IMR-90 (cell line): Measurements from ENCODE around the gene AHNAK. TPM values are rescaled to one million over a fixed set of nuclear protein-coding genes. Genes with fewer than 3 reads are reported as not detected.

Experiments used
- ATAC-seq: fragments of 200-7000 bp; cut with Tn5 transposase; 2 replicates; pipeline ENCODE4 v1.9.1; 2020; ENCODE audit warnings: low read depth, mild to moderate bottlenecking, moderate library complexity
- BruUV-seq: library from RNA; stranded (reverse); fragments of 400-500 nt; replicated peaks from 2 replicates; lab custom pipeline; 2021; lab: Mats Ljungman, UMichigan
- CTCF ChIA-PET: fragments of 300-600 bp; formaldehyde crosslinking; extraction: SDS; loops from one replicate; lab custom pipeline; 2021; ENCODE audit warnings: antibody characterized with exemption; lab: Yijun Ruan, JAX
- POLR2A ChIA-PET: fragments of 300-600 bp; sonication (Branson Sonifier 250); formaldehyde crosslinking; loops from one replicate; lab custom pipeline; 2022; ENCODE audit warnings: antibody characterized with exemption; ENCODE audit not compliant: unreplicated experiment; lab: Charles Lee
- DNase-seq: peaks from one replicate; pipeline ENCODE4 v3.0.0; 2013
- H2AFZ ChIP-seq: replicated peaks from 2 replicates; pipeline ENCODE3; 2013; ENCODE audit warnings: low read length, mild to moderate bottlenecking; ENCODE audit not compliant: poor library complexity
- H2AK5ac ChIP-seq: 2 replicates; pipeline ENCODE4 v1.6.1; 2013; ENCODE audit warnings: low read depth, low read length, inconsistent platforms
- H2AK9ac ChIP-seq: replicated peaks from 2 replicates; pipeline ENCODE3; 2013; ENCODE audit warnings: mild to moderate bottlenecking, low read depth, low read length, moderate library complexity; ENCODE audit not compliant: poor library complexity
- H2BK120ac ChIP-seq: 2 replicates; pipeline ENCODE4 v1.6.1; 2013; ENCODE audit warnings: low read depth, low read length, inconsistent platforms
- H2BK15ac ChIP-seq: 3 replicates; pipeline ENCODE4 v1.6.1; 2013; ENCODE audit warnings: low read depth, low read length, inconsistent platforms
- H2BK20ac ChIP-seq: 2 replicates; pipeline ENCODE4 v1.6.1; 2013; ENCODE audit warnings: low read depth, mild to moderate bottlenecking, inconsistent platforms, low read length, moderate library complexity
- H2BK5ac ChIP-seq: 2 replicates; pipeline ENCODE4 v1.6.1; 2013; ENCODE audit warnings: mild to moderate bottlenecking, low read depth, low read length, inconsistent platforms; ENCODE audit not compliant: poor library complexity, severe bottlenecking
- H3K14ac ChIP-seq: replicated peaks from 2 replicates; pipeline ENCODE4 v1.6.1; 2013; ENCODE audit warnings: low read depth, low read length, inconsistent platforms
- H3K18ac ChIP-seq: 2 replicates; pipeline ENCODE4 v1.6.1; 2013; ENCODE audit warnings: low read depth, low read length, control low read depth
- H3K23ac ChIP-seq: 2 replicates; pipeline ENCODE4 v1.6.1; 2013; ENCODE audit warnings: low read depth, low read length, inconsistent platforms
- H3K27ac ChIP-seq: 2 replicates; pipeline ENCODE4 v1.5.1; 2013; ENCODE audit warnings: mild to moderate bottlenecking, control low read depth, low read length; ENCODE audit not compliant: insufficient read depth
- H3K27me3 ChIP-seq: 2 replicates; pipeline ENCODE4 v1.6.1; 2013; ENCODE audit warnings: low read length; ENCODE audit not compliant: control insufficient read depth, insufficient read depth
- H3K36me3 ChIP-seq: 2 replicates; pipeline ENCODE4 v1.6.1; 2013; ENCODE audit warnings: low read length, mixed read lengths; ENCODE audit not compliant: control insufficient read depth, insufficient read depth
- H3K4ac ChIP-seq: 2 replicates; pipeline ENCODE4 v1.6.1; 2013; ENCODE audit warnings: low read depth, low read length, inconsistent platforms
- H3K4me1 ChIP-seq: 2 replicates; pipeline ENCODE4 v1.6.1; 2013; ENCODE audit warnings: low read length, mixed read lengths; ENCODE audit not compliant: control insufficient read depth, insufficient read depth
- H3K4me2 ChIP-seq: 2 replicates; pipeline ENCODE4 v1.6.1; 2013; ENCODE audit warnings: low read depth, mild to moderate bottlenecking, control low read depth, low read length, moderate library complexity
- H3K4me3 ChIP-seq: 2 replicates; pipeline ENCODE4 v1.5.1; 2013; ENCODE audit warnings: low read depth, mild to moderate bottlenecking, control low read depth, low read length, moderate library complexity; ENCODE audit not compliant: insufficient read depth
- H3K56ac ChIP-seq: 2 replicates; pipeline ENCODE4 v1.6.1; 2013; ENCODE audit warnings: low read length, inconsistent platforms; ENCODE audit not compliant: insufficient read depth; ENCODE audit errors: extremely low read depth
- H3K79me1 ChIP-seq, 2 experiments: 2 replicates each; pipeline ENCODE4 v1.6.1; 2013; ENCODE audit warnings: low read length in 2 of 2, inconsistent platforms in 1 of 2, low read depth in 1 of 2
- H3K9ac ChIP-seq: 2 replicates; pipeline ENCODE4 v1.6.1; 2013; ENCODE audit warnings: low read depth, low read length, control low read depth
- H3K9me1 ChIP-seq: 2 replicates; pipeline ENCODE4 v1.6.1; 2013; ENCODE audit warnings: low read length, inconsistent platforms; ENCODE audit not compliant: insufficient read depth
- H3K9me3 ChIP-seq: 2 replicates; pipeline ENCODE4 v1.6.1; 2013; ENCODE audit warnings: low read length; ENCODE audit not compliant: control insufficient read depth, insufficient read depth
- H4K20me1 ChIP-seq: 2 replicates; pipeline ENCODE4 v1.6.1; 2013; ENCODE audit warnings: low read length, inconsistent platforms; ENCODE audit not compliant: insufficient read depth
- H4K5ac ChIP-seq: 2 replicates; pipeline ENCODE4 v1.6.1; 2013; ENCODE audit warnings: mild to moderate bottlenecking, low read depth, low read length, control low read depth
- H4K8ac ChIP-seq, 2 experiments: 2 replicates each; pipeline ENCODE4 v1.6.1; 2013; ENCODE audit warnings: low read depth in 2 of 2, low read length in 2 of 2, control low read depth in 1 of 2, inconsistent platforms in 1 of 2
- H4K91ac ChIP-seq: 2 replicates; pipeline ENCODE4 v1.6.1; 2013; ENCODE audit warnings: low read depth, low read length, inconsistent platforms; ENCODE audit not compliant: insufficient read depth
- BHLHE40 ChIP-seq: fragments of 150-350 bp; IDR thresholded peaks from 2 replicates; pipeline ENCODE4 v1.6.1; 2016; ENCODE audit warnings: mild to moderate bottlenecking, low read depth, low read length
- CEBPB ChIP-seq: IDR thresholded peaks from 2 replicates; pipeline ENCODE4 v1.6.1; 2012; ENCODE audit warnings: low read depth, low read length, improper control_type of control experiment
- CHD1 ChIP-seq: IDR thresholded peaks from 2 replicates; pipeline ENCODE4 v1.6.1; 2012; ENCODE audit warnings: low read depth, low read length, improper control_type of control experiment
- CTCF ChIP-seq: conservative IDR thresholded peaks from 2 replicates; pipeline ENCODE4 v1.5.1; 2012; ENCODE audit warnings: mild to moderate bottlenecking, low read depth, low read length, improper control_type of control experiment
- ELK1 ChIP-seq: fragments of 150-350 bp; IDR thresholded peaks from 2 replicates; pipeline ENCODE4 v1.6.1; 2016; ENCODE audit warnings: low read depth, mild to moderate bottlenecking, low read length, moderate library complexity, borderline replicate concordance
- FOS ChIP-seq: fragments of 150-350 bp; IDR thresholded peaks from 2 replicates; pipeline ENCODE4 v1.6.1; 2016; ENCODE audit warnings: low read depth, low read length
- MAFK ChIP-seq: IDR thresholded peaks from 2 replicates; pipeline ENCODE4 v1.6.1; 2012; ENCODE audit warnings: low read depth, low read length, improper control_type of control experiment
- MAZ ChIP-seq: IDR thresholded peaks from 2 replicates; pipeline ENCODE4 v1.6.1; 2012; ENCODE audit warnings: low read depth, mild to moderate bottlenecking, low read length, improper control_type of control experiment, moderate library complexity, borderline replicate concordance
- MXI1 ChIP-seq: IDR thresholded peaks from 2 replicates; pipeline ENCODE4 v1.6.1; 2012; ENCODE audit warnings: low read depth, mild to moderate bottlenecking, low read length, moderate library complexity, borderline replicate concordance
- NFE2L2 ChIP-seq: fragments of 150-350 bp; IDR thresholded peaks from 2 replicates; pipeline ENCODE4 v1.6.1; 2016; ENCODE audit warnings: low read depth, mild to moderate bottlenecking, low read length
- POLR2A ChIP-seq: IDR thresholded peaks from 2 replicates; pipeline ENCODE4 v1.6.1; 2012; ENCODE audit warnings: mild to moderate bottlenecking, low read depth, low read length
- RAD21 ChIP-seq: IDR thresholded peaks from 2 replicates; pipeline ENCODE4 v1.6.1; 2012; ENCODE audit warnings: low read length, improper control_type of control experiment
- RCOR1 ChIP-seq: IDR thresholded peaks from 2 replicates; pipeline ENCODE4 v1.6.1; 2012; ENCODE audit warnings: mild to moderate bottlenecking, low read length, improper control_type of control experiment; ENCODE audit not compliant: insufficient replicate concordance
- RFX5 ChIP-seq: IDR thresholded peaks from 2 replicates; pipeline ENCODE4 v1.8.0; 2012; ENCODE audit warnings: low read depth, mild to moderate bottlenecking, low read length, moderate library complexity
- SMC3 ChIP-seq: fragments of 150-350 bp; IDR thresholded peaks from 2 replicates; pipeline ENCODE4 v1.6.1; 2016; ENCODE audit warnings: low read depth, mild to moderate bottlenecking, antibody characterized with exemption, low read length, moderate library complexity
- USF2 ChIP-seq: fragments of 150-350 bp; IDR thresholded peaks from 2 replicates; pipeline ENCODE4 v1.6.1; 2017; ENCODE audit warnings: mild to moderate bottlenecking, antibody characterized with exemption, low read length, low read depth
- WGBS, 2 experiments: methylation state at CpG; one replicate each; pipeline versions ENCODE4 v1.1.5 to v1.1.7; 2013; ENCODE audit warnings: missing lambda C conversion rate in 2 of 2; ENCODE audit not compliant: insufficient read length in 1 of 2; ENCODE audit errors: extremely low coverage in 2 of 2; 5-methylcytosine and 5-hydroxymethylcytosine counted together
- dilution Hi-C: fragments of 300-500 bp; cut with HindIII; formaldehyde crosslinking; loops from one replicate; pipeline ENCODE4 v1.14.3; 2018; ENCODE audit warnings: low sequenced_read_pairs; ENCODE audit not compliant: unreplicated experiment
- in situ Hi-C: fragments of 300-500 bp; cut with MboI; formaldehyde crosslinking; loops from 3 replicates; pipeline ENCODE4 v1.14.3; 2019; ENCODE audit warnings: low sequenced_read_pairs, inconsistent platforms, mixed read lengths
- intact Hi-C: fragments of 100-400 bp; cut with micrococcal nuclease; formaldehyde crosslinking; loops from 2 replicates; pipeline ENCODE4 v1.10.0; 2022
- polyA plus RNA-seq, 3 experiments: library from polyadenylated mRNA; depleted of rRNA; stranded (reverse); fragments of >200 nt; gene quantifications; 2 replicates each; pipeline ENCODE4 v1.2.3, GENCODE V29; 2012; ENCODE audit warnings: low replicate concordance in 1 of 3
- total RNA-seq: library from RNA; depleted of rRNA; stranded (reverse); fragments of >200 nt; gene quantifications from 2 replicates; pipeline ENCODE4 v1.2.3, GENCODE V29; 2012

The AHNAK gene
- total and polyA plus RNA-seq, 2 of the 4 experiments (the other 2 are of a cell fraction), result 95.1 to 695 TPM

- in situ Hi-C loops, result no loop called here
- WGBS, 2 experiments, result 100% methylated on average over 2 of the region's 10 CpGs; no CpG with 5 or more reads in 1 of the 2 experiments
These were observed 33.0 kb downstream of the AHNAK start for GRCh38 chr11:62513626-62514025.

More at GRCh38 chr11:62513626-62514025, 33.0 kb downstream of the AHNAK start:
- Histone ChIP-seq H3K9ac (no peak overlapping the region), H3K9me3 (no peaks in the 10 kb centered on the region), H3K27ac (no peak overlapping the region), H3K56ac (no peak overlapping the region), H3K27me3 (no peaks in the 10 kb centered on the region), H3K9me1 (peaks cover 29% of the 10 kb centered on the region), H3K14ac (no peak overlapping the region), H3K36me3 (peaks cover 38% of the 10 kb centered on the region), H3K4me3 (no peak overlapping the region), H2BK15ac (no peak overlapping the region), H3K79me1 (peaks cover 37 to 66% of the 10 kb centered on the region in 2 experiments), H3K18ac (no peak overlapping the region), H4K8ac (no peak overlapping the region), H3K23ac (0 out of 2 replicates have a peak overlapping the region, but pooled peaks have one; percentile 33), H4K91ac (no peak overlapping the region), H2AK9ac (no peak overlapping the region), H2AK5ac (no peak overlapping the region), H3K4ac (no peak overlapping the region), H3K4me1 (peaks cover 1% of the 10 kb centered on the region; the same call in 1 of the 2 replicates), H4K5ac (no peak overlapping the region), H2BK20ac (no peak overlapping the region), H2BK5ac (no peak overlapping the region), H2BK120ac (no peak overlapping the region), H2AFZ (peak overlapping the region; percentile 61), H3K4me2 (no peak overlapping the region), H4K20me1 (peaks cover 60% of the 10 kb centered on the region)
- DNase-seq (no peak), ATAC-seq (no peak)
- ChIA-PET POLR2A (no interaction called here), CTCF (interaction anchor here (0.8 kb wide), 1 partner anchor 89 kb away, joined by 3 read pairs; no protein-coding TSS in a partner anchor)
- no TSS peak for BruUV-seq
- intact Hi-C loops, result no loop called here
- no peak for TF ChIP-seq RFX5
- no peak for TF ChIP-seq CEBPB
- TF ChIP-seq NFE2L2, result no peak
- no peak for TF ChIP-seq CTCF
- no peak for TF ChIP-seq SMC3
- TF ChIP-seq USF2, result no peak
- no peak for TF ChIP-seq MAZ
- TF ChIP-seq RAD21, result no peak
- no peak for TF ChIP-seq MAFK
- TF ChIP-seq CHD1, result no peak
- no peak for TF ChIP-seq MXI1
- no peak for TF ChIP-seq FOS
- no peak for TF ChIP-seq RCOR1
- no peak for TF ChIP-seq ELK1
- TF ChIP-seq POLR2A, result no peak
- no peak for TF ChIP-seq BHLHE40
- dilution Hi-C loops, result no loop called here
